ENCODE data around the gene GNAL. TPM values are rescaled to one million over a fixed set of nuclear protein-coding genes. Genes with fewer than 3 reads are reported as not detected.
A peak's percentile ranks its signal among the peaks of the same experiment; 100 is the strongest.

The GNAL gene
- total RNA-seq, 1 donor from 2014 or later = 9.7 TPM

GRCh38 chr18:11749305-11749704 is 60.2 kb downstream of the GNAL start:
- H3K27me3 Mint-ChIP-seq (ENCODE audit: unreplicated experiment) = peaks cover 10% of the 10 kb centered on the region
- H3K36me3 Mint-ChIP-seq (ENCODE audit: low read depth, unreplicated experiment) = no peaks in the 10 kb centered on the region
- no peak overlapping the region for H3K4me3 Mint-ChIP-seq (ENCODE audit: unreplicated experiment)
- no peak overlapping the region for H3K27ac Mint-ChIP-seq (ENCODE audit: unreplicated experiment)
- peaks cover 6% of the 10 kb centered on the region for H3K4me1 Mint-ChIP-seq (ENCODE audit: unreplicated experiment)
- no peaks in the 10 kb centered on the region for H3K9me3 Mint-ChIP-seq (ENCODE audit: unreplicated experiment)
- no peak for DNase-seq (ENCODE audit: low spot score)
- TF ChIP-seq CTCF (IDR thresholded peaks at IDR 0.05; ENCODE audit: unreplicated experiment) = no peak

DNA sequence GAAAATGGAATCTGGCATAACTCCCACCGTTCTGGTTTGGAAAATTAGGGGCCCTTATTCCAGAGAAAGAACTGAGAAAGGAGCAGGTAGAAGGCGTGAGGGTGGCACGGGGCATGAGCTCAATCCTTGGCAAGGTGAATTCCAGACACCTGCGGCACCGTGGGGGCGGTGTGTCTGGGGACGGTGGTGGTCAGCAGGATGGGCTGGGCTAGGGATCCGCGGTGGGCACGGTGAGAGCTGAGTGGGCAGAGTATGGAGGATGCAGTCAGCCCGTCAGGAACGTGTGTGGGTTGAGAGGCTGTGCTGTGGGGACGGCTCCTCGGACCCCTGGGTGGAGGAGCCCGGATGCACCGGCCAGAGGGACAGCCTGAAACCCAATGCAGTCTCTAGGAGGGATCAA is 61.1 kb downstream of the GNAL start:
- H3K27ac Mint-ChIP-seq (ENCODE audit: unreplicated experiment) = no peak overlapping the region

GRCh38 chr18:11750581-11751310 is 61.7 kb downstream of the GNAL start:
- H3K36me3 Mint-ChIP-seq (ENCODE audit: low read depth, unreplicated experiment) = no peaks in the 10 kb centered on the region
- no peak for TF ChIP-seq CTCF (IDR thresholded peaks at IDR 0.05; ENCODE audit: unreplicated experiment)
- no peaks in the 10 kb centered on the region for H3K9me3 Mint-ChIP-seq (ENCODE audit: unreplicated experiment)
- no peak overlapping the region for H3K27ac Mint-ChIP-seq (ENCODE audit: unreplicated experiment)
- peaks cover 6% of the 10 kb centered on the region for H3K4me1 Mint-ChIP-seq (ENCODE audit: unreplicated experiment)
- H3K27me3 Mint-ChIP-seq (ENCODE audit: unreplicated experiment) = peaks cover 10% of the 10 kb centered on the region
- DNase-seq (ENCODE audit: low spot score) = no peak
- peak overlapping the region; percentile 89 for H3K4me3 Mint-ChIP-seq (ENCODE audit: unreplicated experiment)

More for the DNA sequence above, 61.1 kb downstream of the GNAL start:
- Mint-ChIP-seq H3K36me3 (ENCODE audit: low read depth, unreplicated experiment) (no peaks in the 10 kb centered on the region), H3K27me3 (ENCODE audit: unreplicated experiment) (peaks cover 10% of the 10 kb centered on the region), H3K4me3 (ENCODE audit: unreplicated experiment) (no peak overlapping the region), H3K4me1 (ENCODE audit: unreplicated experiment) (peaks cover 6% of the 10 kb centered on the region), H3K9me3 (ENCODE audit: unreplicated experiment) (no peaks in the 10 kb centered on the region)
- no peak for TF ChIP-seq CTCF (IDR thresholded peaks at IDR 0.05; ENCODE audit: unreplicated experiment)
- no peak for DNase-seq (ENCODE audit: low spot score)

GRCh38 chr18:11751341-11752115 is 62.5 kb downstream of the GNAL start:
- Mint-ChIP-seq H3K4me1 (ENCODE audit: unreplicated experiment) (peaks cover 6% of the 10 kb centered on the region), H3K27me3 (ENCODE audit: unreplicated experiment) (peaks cover 10% of the 10 kb centered on the region), H3K27ac (ENCODE audit: unreplicated experiment) (no peak overlapping the region), H3K36me3 (ENCODE audit: low read depth, unreplicated experiment) (no peaks in the 10 kb centered on the region), H3K9me3 (ENCODE audit: unreplicated experiment) (no peaks in the 10 kb centered on the region), H3K4me3 (ENCODE audit: unreplicated experiment) (peak overlapping the region; percentile 89)
- DNase-seq (ENCODE audit: low spot score) = peak; percentile 34
- no peak for TF ChIP-seq CTCF (IDR thresholded peaks at IDR 0.05; ENCODE audit: unreplicated experiment)

Measured in endothelial cell (in vitro differentiated cells).